Central memory CD8-positive, alpha-beta T cell (primary cell): ENCODE data around the gene DLST.

Source experiments
- ATAC-seq: fragments of 150-1000 bp; cut with Tn5 transposase; replicated peaks from 2 replicates; pipeline ENCODE4 v1.10.0; 2022; ENCODE audit warnings: mild to moderate bottlenecking, moderate FRiP score, moderate number of reproducible peaks; ENCODE audit not compliant: poor library complexity, severe bottlenecking; ENCODE audit errors: extremely low read depth
- DNase-seq, 2 donors: peaks; one replicate each; pipeline ENCODE4 v3.0.0; 2021; ENCODE audit warnings: low spot score in 2 of 2
- H3K27ac Mint-ChIP-seq: one replicate; pipeline ENCODE4 v1.8.0; 2022; ENCODE audit warnings: low read depth, mild to moderate bottlenecking, moderate library complexity, mixed read lengths
- H3K27me3 Mint-ChIP-seq: one replicate; pipeline ENCODE4 v1.8.0; 2022; ENCODE audit warnings: mixed read lengths
- H3K36me3 Mint-ChIP-seq: one replicate; pipeline ENCODE4 v1.8.0; 2022; ENCODE audit warnings: mild to moderate bottlenecking, moderate library complexity, mixed read lengths; ENCODE audit not compliant: insufficient read depth
- H3K4me1 Mint-ChIP-seq: one replicate; pipeline ENCODE4 v1.8.0; 2022; ENCODE audit warnings: mixed read lengths
- H3K4me3 Mint-ChIP-seq: one replicate; pipeline ENCODE4 v1.8.0; 2022; ENCODE audit warnings: mild to moderate bottlenecking, moderate library complexity, mixed read lengths
- H3K9me3 Mint-ChIP-seq: one replicate; pipeline ENCODE4 v1.8.0; 2022; ENCODE audit warnings: mixed read lengths

Gene DLST

DNA sequence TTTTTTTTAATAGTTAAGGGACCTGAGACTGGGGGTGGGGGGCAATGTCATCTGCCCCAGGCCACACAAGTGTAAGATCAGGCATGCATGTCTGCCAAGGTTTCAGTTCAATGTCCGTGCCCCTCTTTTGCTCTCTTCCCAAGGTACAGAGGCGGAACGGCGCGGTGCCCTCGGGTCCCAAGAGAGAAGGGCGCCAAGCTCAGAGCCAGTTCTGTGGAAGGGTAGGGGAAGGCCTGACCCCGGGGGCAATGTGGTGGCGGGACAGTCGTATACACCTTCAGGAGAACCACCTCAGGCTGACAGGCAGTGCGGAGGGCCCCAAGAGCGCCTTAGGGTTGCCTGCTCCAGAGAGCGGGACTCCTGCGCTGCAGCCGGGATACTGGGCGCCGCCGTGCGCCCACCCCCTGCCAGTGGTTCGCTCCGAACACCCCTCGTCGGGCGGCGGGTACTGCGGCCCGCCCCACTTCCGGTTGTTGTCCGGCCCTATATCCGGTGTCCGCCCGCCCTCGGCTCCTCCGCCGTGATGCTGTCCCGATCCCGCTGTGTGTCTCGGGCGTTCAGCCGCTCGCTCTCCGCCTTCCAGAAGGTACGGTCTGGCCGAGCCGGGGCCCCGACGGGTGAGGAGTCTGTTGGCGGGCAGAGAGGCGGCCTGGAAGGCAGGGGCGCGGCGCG lies at the start of gene DLST:
Gene DLST (plus strand): TSS at position 486 of the 672 bp plus-strand sequence. CDS start 38 bp downstream, at position 524.
- Mint-ChIP-seq H3K9me3 (no peaks in the 10 kb centered on the region), H3K36me3 (peaks cover 18% of the 10 kb centered on the region), H3K27ac (peak within 1 kb of the TSS; percentile 97), H3K27me3 (no peaks in the 10 kb centered on the region), H3K4me1 (peaks cover 59% of the 10 kb centered on the region), H3K4me3 (peak within 1 kb of the TSS; percentile 100)
- ATAC-seq (peak; percentile 89), DNase-seq (peak; percentile 77 to 79)

DNA sequence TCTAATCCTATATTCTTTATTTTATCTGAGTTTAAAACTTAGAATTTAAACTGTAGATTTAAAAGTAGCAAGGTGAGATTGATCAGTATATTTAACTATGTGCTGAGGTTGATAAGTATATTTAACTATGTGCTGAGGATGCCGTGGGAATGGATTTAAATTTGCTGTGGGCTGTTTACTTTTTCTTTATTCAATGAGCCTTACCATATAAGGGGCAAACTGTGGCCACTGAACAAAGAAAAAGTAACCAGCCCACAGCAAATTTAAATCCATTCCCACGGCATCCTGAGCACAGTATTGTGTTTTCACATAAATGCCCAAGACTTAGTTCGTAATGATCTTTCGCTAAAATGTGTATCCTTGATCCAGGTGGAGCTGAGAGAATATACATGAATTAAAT lies 48.9 kb upstream of the DLST start:
- H3K27ac Mint-ChIP-seq: no peak overlapping the region
- H3K9me3 Mint-ChIP-seq: no peaks in the 10 kb centered on the region
- no peaks in the 10 kb centered on the region for H3K27me3 Mint-ChIP-seq
- DNase-seq: no peak
- peaks cover 27% of the 10 kb centered on the region for H3K36me3 Mint-ChIP-seq
- ATAC-seq: no peak
- peaks cover 23% of the 10 kb centered on the region for H3K4me1 Mint-ChIP-seq
- no peak overlapping the region for H3K4me3 Mint-ChIP-seq

DNA sequence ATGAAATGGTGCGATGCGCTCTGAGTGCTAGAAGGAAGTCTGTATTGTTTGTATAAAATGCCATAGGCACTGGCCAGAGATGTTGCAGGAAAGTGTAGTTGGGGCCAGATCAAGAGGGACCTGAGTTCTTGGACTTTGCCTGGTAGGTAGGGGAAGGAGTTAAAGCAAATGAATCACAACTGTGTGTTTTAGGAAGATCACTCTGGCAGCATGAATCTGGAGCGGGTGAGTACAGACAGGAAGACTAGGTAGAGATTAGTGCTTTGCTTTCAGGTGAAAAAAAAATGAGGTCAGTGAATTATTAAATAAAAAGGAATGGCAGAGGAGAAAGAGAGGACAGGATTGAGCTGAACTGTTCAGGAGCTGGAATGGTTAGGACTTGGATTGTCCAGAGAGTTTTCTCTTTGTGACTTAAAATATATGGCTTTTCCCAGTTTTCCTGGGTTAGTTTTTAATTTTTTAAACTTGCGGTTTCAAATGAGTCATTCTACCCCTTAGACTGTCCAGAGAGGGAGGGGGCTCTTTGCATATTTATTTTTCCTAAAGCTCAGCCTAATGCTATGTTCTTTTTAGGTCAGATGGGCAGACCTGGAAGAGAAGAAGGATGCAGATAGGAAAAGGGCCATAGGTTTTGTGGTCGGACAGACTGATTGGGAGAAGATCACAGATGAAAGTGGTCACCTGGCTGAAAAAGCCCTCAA lies 46.9 kb upstream of the DLST start:
- Mint-ChIP-seq H3K9me3 (no peaks in the 10 kb centered on the region), H3K4me1 (peaks cover 32% of the 10 kb centered on the region), H3K27me3 (no peaks in the 10 kb centered on the region), H3K36me3 (peaks cover 20% of the 10 kb centered on the region), H3K4me3 (no peak overlapping the region), H3K27ac (peak overlapping the region; percentile 97)
- ATAC-seq (no peak), DNase-seq (no peak)

DNA sequence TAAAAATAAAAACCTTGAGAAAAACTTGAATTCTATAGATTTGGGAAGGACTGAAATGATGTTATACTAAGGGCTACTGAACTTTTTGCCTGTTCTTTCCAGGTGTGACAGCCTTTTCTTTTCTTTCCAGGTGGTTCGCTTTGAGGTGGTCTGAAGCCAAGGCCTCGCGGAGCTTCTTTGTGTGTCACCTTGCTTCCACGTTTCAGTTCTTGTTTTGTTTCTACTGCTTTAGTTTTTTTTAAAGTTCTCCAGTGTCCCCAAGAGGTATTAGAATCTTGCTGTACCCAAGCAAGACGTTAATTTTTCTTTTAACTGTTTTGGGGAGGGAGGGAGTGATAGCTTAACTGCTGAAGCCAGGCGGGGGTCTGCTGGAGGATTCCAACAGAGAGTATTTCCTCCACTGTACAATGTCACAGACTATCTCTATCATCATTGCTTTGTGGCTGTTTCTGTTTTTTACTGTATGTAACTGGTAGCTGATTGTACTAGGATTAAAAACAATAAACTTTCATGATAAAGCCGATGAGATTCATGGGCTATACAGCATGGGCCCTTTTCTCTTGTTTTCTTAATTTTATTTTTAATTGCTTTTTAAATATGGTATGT lies 46.0 kb upstream of the DLST start:
- Mint-ChIP-seq H3K4me3 (no peak overlapping the region), H3K4me1 (peaks cover 39% of the 10 kb centered on the region), H3K36me3 (peaks cover 12% of the 10 kb centered on the region), H3K27ac (peak overlapping the region; percentile 97), H3K9me3 (no peaks in the 10 kb centered on the region), H3K27me3 (no peaks in the 10 kb centered on the region)
- DNase-seq: no peak
- no peak for ATAC-seq

DNA sequence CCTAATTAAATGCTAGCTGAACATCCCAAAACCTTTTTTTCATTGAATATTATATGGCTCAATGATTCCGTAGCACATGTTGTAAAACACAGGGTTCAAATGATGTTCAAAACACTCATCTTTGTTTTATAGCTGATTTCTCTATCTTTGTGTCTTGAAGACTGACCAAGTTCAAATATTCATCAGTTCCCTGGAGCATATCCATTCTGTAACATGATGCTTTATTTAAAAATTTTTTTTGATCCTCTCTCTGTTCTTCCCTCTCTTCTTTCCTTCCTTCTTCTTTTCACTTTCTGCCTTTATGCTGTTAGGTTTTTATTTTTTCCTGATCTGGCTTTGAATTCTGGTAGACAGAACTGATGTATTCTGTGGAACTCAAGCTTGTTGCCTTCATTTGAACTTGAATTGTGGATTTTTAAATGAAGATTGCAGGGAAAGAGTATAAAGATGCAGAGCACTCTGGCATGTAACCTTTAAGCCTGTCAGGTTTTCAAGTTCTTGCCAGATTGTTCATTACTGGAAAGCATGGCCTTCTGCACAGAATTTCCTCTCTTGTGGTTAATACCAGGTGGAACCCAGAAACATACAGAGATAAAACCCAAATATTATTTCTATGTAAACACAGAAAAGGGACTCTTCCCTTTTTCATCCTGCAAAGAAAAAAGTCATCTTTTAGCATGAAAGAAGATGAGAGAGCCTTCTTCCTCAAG lies 45.3 kb upstream of the DLST start:
- Mint-ChIP-seq H3K27me3 (no peaks in the 10 kb centered on the region), H3K27ac (peak overlapping the region; percentile 97), H3K4me3 (no peak overlapping the region), H3K4me1 (peaks cover 46% of the 10 kb centered on the region), H3K36me3 (peaks cover 9% of the 10 kb centered on the region), H3K9me3 (no peaks in the 10 kb centered on the region)
- DNase-seq: no peak
- ATAC-seq: no peak

DNA sequence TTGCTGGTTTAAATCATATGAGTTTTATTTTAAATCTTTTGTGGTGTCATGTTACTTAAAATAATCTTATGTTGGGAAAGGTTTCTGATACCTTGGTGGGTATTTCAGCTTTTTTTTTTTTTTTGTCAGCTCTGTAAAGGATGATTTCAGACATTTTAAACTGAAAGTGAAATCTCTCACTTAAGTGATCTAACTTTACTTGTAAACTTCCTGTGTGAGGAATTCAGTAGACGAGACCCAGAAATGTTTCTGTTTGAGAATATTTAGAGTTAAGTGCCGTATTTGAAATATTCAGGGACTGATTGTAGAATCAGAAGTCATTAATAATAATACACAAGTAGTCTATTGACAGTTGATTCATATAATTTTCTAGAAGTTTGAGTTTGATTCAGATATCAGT lies 43.5 kb upstream of the DLST start:
- Mint-ChIP-seq H3K9me3 (no peaks in the 10 kb centered on the region), H3K27me3 (no peaks in the 10 kb centered on the region), H3K4me3 (peak overlapping the region; percentile 59), H3K36me3 (peaks cover 7% of the 10 kb centered on the region), H3K27ac (peak overlapping the region; percentile 97), H3K4me1 (peaks cover 60% of the 10 kb centered on the region)
- ATAC-seq: peak; percentile 74
- DNase-seq: no peak

DNA sequence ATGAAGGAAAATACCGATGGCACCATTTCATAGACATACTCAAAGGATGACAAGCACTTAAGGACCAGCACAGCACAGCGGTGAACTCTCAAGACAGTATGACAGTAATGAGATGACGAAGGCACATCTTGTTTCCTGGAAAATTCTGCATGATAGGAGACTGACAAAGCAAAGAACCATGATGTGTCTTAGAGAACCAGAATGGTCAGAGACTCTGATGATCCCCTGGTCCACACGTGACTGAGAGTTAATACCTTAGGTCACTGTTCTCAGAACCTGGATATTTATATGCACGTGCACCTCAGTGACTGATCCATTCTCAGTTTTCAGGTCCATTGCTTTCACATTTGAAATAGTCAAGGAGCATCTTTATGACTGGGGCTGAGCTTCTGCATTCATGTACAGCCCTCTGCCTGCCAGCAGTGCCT lies 41.1 kb upstream of the DLST start:
- Mint-ChIP-seq H3K27ac (peak overlapping the region; percentile 84), H3K4me3 (no peak overlapping the region), H3K27me3 (no peaks in the 10 kb centered on the region), H3K4me1 (peaks cover 54% of the 10 kb centered on the region), H3K36me3 (peaks cover 3% of the 10 kb centered on the region), H3K9me3 (no peaks in the 10 kb centered on the region)
- DNase-seq (no peak), ATAC-seq (no peak)

DNA sequence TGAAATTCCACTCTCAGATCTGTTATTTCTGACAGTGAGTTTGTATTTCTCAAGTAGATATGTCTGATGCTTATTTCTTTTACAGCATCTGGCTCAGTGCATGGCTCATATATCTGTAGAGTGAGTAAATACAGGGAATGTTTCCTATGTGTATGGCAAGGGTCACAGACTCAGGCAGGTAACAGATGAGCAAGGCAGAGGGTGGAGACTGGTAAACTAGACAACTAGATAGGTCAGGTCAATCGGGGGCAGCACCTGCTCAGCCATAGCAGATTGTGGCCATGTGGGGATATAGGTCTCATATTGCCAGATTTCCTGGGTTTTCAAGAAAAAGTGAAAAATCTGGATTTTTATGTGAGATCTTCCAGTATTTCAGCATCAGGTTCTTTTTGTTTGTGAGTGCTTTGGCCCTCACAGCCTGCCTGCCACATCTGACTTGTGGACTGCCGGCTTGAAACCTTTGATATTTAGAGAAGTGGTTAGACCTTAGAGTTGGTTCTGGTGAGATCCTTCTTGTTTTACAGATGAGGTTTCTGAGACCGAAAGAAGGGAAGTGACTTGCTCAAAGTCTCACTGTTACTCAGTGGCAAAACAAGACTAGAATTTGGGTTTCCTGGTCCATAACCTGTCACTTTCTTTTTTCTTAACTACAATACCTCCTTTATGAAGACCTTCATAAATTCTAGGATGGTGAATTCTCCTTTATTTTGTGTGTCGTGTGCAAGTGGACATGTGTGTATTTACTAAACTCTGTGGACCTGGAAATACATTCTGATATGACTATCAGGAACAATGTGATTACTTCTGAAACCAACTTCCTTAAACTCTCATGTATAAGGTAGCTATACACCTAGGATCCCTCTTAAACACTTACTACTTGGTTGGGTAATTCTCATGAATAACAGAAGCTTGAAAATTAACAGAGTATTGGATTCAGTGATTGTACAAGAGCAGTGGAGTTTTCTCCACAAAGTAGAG lies 40.2 kb upstream of the DLST start:
- peak overlapping the region; percentile 29 for H3K4me3 Mint-ChIP-seq
- H3K9me3 Mint-ChIP-seq: no peaks in the 10 kb centered on the region

DNA sequence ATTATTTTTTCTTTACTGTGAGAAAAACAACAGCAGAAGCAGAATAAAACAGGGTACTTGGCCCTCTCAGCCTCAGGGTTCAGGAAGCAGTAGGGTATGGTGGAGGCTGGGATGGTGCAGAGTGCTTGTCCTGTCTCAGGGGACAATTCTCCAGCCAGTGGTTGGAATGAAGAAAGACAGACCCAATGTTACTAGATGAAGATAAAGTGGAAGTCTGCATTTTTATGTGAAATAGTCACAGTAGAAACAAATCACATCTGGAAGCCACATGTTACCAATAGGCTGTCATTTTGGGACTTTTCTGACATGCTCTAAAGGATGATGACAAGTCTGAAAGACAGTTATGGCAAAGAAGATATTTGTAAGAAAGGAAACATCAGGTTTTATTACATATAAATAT lies 38.1 kb upstream of the DLST start:
- Mint-ChIP-seq H3K27ac (no peak overlapping the region), H3K4me1 (peaks cover 30% of the 10 kb centered on the region), H3K4me3 (no peak overlapping the region), H3K9me3 (no peaks in the 10 kb centered on the region), H3K36me3 (no peaks in the 10 kb centered on the region), H3K27me3 (no peaks in the 10 kb centered on the region)
- ATAC-seq (no peak), DNase-seq (no peak)

More for the DNA sequence above, 40.2 kb upstream of the DLST start:
- no peak for DNase-seq
- peak; percentile 66 for ATAC-seq
- H3K36me3 Mint-ChIP-seq: peaks cover 1% of the 10 kb centered on the region
- H3K27ac Mint-ChIP-seq: peak overlapping the region; percentile 84
- H3K27me3 Mint-ChIP-seq: no peaks in the 10 kb centered on the region
- H3K4me1 Mint-ChIP-seq: peaks cover 50% of the 10 kb centered on the region

DNA sequence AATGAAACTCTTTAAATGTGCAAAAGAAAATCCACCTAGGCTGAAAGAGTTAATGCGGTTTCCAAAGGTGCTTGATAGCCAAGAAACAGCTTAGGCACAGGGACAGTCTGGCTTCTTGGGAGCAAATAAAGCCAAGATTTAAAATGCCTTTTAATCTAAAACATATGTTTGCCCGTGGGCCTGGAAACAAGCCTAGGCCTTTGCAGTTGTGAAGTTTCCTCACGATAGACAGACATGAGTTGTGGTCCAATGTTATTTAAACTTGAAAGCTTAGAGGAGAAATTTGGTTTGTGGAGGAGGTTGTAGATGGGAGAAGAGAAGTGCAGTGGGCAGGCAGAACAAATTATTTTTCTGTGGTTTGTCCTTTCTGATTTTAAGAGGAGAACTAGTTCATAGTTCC lies 35.5 kb upstream of the DLST start:
- peaks cover 18% of the 10 kb centered on the region for H3K4me1 Mint-ChIP-seq
- no peak for DNase-seq
- no peak for ATAC-seq
- H3K27me3 Mint-ChIP-seq: no peaks in the 10 kb centered on the region
- H3K27ac Mint-ChIP-seq: no peak overlapping the region
- no peak overlapping the region for H3K4me3 Mint-ChIP-seq
- no peaks in the 10 kb centered on the region for H3K36me3 Mint-ChIP-seq
- H3K9me3 Mint-ChIP-seq: no peaks in the 10 kb centered on the region

DNA sequence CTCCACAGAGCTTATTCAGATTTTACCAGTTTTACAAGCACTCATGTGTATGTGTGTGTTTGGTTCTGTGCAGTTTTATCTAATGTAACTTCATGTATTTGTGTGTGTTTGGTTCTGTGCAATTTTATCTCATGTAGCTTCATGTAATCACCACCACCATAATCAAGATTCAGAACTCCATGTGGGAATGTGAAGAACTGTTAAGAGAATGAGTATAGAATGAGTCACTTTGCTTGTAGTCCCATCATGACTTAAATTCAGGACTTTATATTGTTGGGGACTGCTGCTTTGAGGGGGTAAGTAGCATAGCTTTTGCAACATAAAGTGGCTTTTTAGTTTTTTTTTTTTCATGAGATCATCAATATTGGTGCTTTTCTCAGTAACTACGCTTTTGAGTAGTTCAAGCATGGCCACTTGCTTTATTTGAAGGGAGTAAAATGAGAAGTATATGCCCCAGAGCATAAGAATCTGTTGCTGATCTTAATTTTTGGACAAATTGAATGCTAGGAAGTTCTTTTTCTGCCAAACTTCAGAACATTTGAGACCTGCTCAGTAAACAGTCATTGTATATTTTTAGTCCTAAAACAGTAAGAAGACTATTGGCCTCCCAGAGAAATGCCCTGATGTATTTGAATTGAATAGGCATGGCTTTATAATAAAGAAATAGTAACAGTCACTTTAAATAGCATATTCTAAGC lies 34.6 kb upstream of the DLST start:
- Mint-ChIP-seq H3K4me1 (peaks cover 8% of the 10 kb centered on the region), H3K9me3 (no peaks in the 10 kb centered on the region), H3K27me3 (no peaks in the 10 kb centered on the region), H3K4me3 (no peak overlapping the region), H3K36me3 (no peaks in the 10 kb centered on the region), H3K27ac (no peak overlapping the region)
- ATAC-seq (no peak), DNase-seq (no peak)
